ENCODE results near the gene PACRG.

DNA sequence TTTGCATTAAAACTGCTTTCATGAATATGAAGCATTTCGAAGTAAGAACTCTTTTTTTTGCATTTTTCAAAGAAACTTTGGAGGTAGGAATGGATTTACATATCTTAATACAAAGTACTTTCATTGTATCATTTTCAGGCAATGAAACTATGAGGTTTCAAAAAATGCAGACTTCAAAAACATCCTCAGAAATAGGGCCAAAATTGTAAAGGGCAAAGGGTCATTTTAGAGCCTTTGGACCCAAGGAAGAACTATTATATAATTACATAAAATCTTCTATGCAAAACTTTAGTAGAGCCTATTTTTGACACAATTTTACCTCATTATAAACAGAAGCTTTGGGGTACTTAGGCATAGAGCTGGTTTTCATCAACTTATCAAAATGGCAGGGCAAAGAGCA is 5.1 kb upstream of the PACRG start:
- no peak for TF ChIP-seq CTCF (IDR thresholded peaks at IDR 0.05)
- TF ChIP-seq EP300 (IDR thresholded peaks at IDR 0.05) = no peak
